Neural progenitor cell (in vitro differentiated cells): Measurements from ENCODE around the gene CYP2B6. TPM values are rescaled to one million over a fixed set of nuclear protein-coding genes. Genes with fewer than 3 reads are reported as not detected.

Experiments
- DNase-seq: peaks from one replicate; pipeline ENCODE4 v3.0.0-alpha.2; 2016; ENCODE audit warnings: low spot score
- H2AFZ ChIP-seq: fragments of 200-600 bp; sonication (generic); replicated peaks from 2 replicates; pipeline ENCODE4 v1.6.1; 2016; ENCODE audit warnings: antibody characterized with exemption
- H3F3A ChIP-seq: fragments of 200-600 bp; sonication (generic); 2 replicates; pipeline ENCODE4 v1.6.1; 2016; ENCODE audit warnings: antibody characterized with exemption, low read depth
- H3K27ac ChIP-seq: fragments of 200-600 bp; sonication (generic); 2 replicates; pipeline ENCODE4 v1.5.1; 2016; ENCODE audit warnings: mild to moderate bottlenecking
- H3K27me3 ChIP-seq: fragments of 200-600 bp; sonication (generic); 2 replicates; pipeline ENCODE4 v1.6.1; 2016; ENCODE audit warnings: mild to moderate bottlenecking, moderate library complexity
- H3K36me3 ChIP-seq: fragments of 200-600 bp; sonication (generic); 2 replicates; pipeline ENCODE4 v1.5.1; 2016
- H3K4me1 ChIP-seq: fragments of 200-600 bp; sonication (generic); 2 replicates; pipeline ENCODE4 v1.6.1; 2016; ENCODE audit warnings: mixed run types
- H3K4me2 ChIP-seq: fragments of 200-600 bp; sonication (generic); 2 replicates; pipeline ENCODE4 v1.6.1; 2016
- H3K4me3 ChIP-seq: fragments of 200-600 bp; sonication (generic); 2 replicates; pipeline ENCODE4 v1.5.1; 2016
- H3K79me2 ChIP-seq: fragments of 200-600 bp; sonication (generic); 2 replicates; pipeline ENCODE4 v1.6.1; 2016; ENCODE audit warnings: low read depth
- H3K9ac ChIP-seq: fragments of 200-600 bp; sonication (generic); 2 replicates; pipeline ENCODE4 v1.6.1; 2016
- H3K9me3 ChIP-seq: fragments of 200-600 bp; sonication (generic); 2 replicates; pipeline ENCODE4 v1.5.1; 2016; ENCODE audit warnings: low read depth
- H4K20me1 ChIP-seq: fragments of 200-600 bp; sonication (generic); 2 replicates; pipeline ENCODE4 v1.6.1; 2016; ENCODE audit warnings: low read depth
- H3K27ac Mint-ChIP-seq: 3 replicates; pipeline ENCODE4 v1.8.0; 2021; ENCODE audit warnings: mixed read lengths
- H3K27me3 Mint-ChIP-seq: 2 replicates; pipeline ENCODE4 v1.8.0; 2022; ENCODE audit warnings: low read depth, mild to moderate bottlenecking, inconsistent platforms, moderate library complexity, mixed read lengths; ENCODE audit not compliant: insufficient read depth
- H3K36me3 Mint-ChIP-seq: 3 replicates; pipeline ENCODE4 v1.8.0; 2021; ENCODE audit warnings: mixed read lengths
- H3K4me1 Mint-ChIP-seq: 3 replicates; pipeline ENCODE4 v1.8.0; 2021; ENCODE audit warnings: mixed read lengths
- H3K4me3 Mint-ChIP-seq: 3 replicates; pipeline ENCODE4 v1.8.0; 2021; ENCODE audit warnings: mild to moderate bottlenecking, moderate library complexity, mixed read lengths
- H3K9me3 Mint-ChIP-seq: 3 replicates; pipeline ENCODE4 v1.8.0; 2020; ENCODE audit warnings: mixed read lengths
- CTCF ChIP-seq: fragments of 200-600 bp; sonication (generic); IDR thresholded peaks from 2 replicates; pipeline ENCODE4 v1.5.1; 2017; ENCODE audit warnings: antibody characterized with exemption, mild to moderate bottlenecking
- EZH2 ChIP-seq: fragments of 200-600 bp; sonication (generic); IDR thresholded peaks from 2 replicates; pipeline ENCODE4 v1.6.1; 2017; ENCODE audit warnings: antibody characterized with exemption, mild to moderate bottlenecking, moderate library complexity
- EZH2phosphoT487 ChIP-seq: fragments of 200-600 bp; sonication (generic); IDR thresholded peaks from 2 replicates; pipeline ENCODE4 v1.6.1; 2017; ENCODE audit warnings: antibody characterized with exemption
- total RNA-seq: library from RNA; depleted of rRNA; stranded (reverse); fragments of >200 nt; gene quantifications from 2 replicates; pipeline ENCODE4 v1.2.3, GENCODE V29; 2015; ENCODE audit warnings: low replicate concordance

CYP2B6 gene
- total RNA-seq, 1 donor from 2014 or later = not detected

- no peaks in the 10 kb centered on the region for H4K20me1 ChIP-seq
- no peak overlapping the region for H3K27ac Mint-ChIP-seq
- H3K36me3 Mint-ChIP-seq = no peaks in the 10 kb centered on the region
- H3K27me3 ChIP-seq = no peaks in the 10 kb centered on the region
- no peaks in the 10 kb centered on the region for H3K4me1 ChIP-seq
- H3K27ac ChIP-seq = no peak overlapping the region
- H3K4me2 ChIP-seq = peak overlapping the region; percentile 38
- H3K4me1 Mint-ChIP-seq = no peaks in the 10 kb centered on the region
- H3K9me3 ChIP-seq = no peaks in the 10 kb centered on the region
- TF ChIP-seq EZH2 (no peak), EZH2phosphoT487 (no peak), CTCF (no peak)
- H3K79me2 ChIP-seq = no peaks in the 10 kb centered on the region
- H3F3A ChIP-seq = no peaks in the 10 kb centered on the region
- H3K9ac ChIP-seq = no peak overlapping the region
- H3K27me3 Mint-ChIP-seq = peaks cover 6% of the 10 kb centered on the region
- H3K4me3 ChIP-seq = no peak overlapping the region
- H3K36me3 ChIP-seq = no peaks in the 10 kb centered on the region
- peak; percentile 38 for DNase-seq
- H3K4me3 Mint-ChIP-seq = no peak overlapping the region
- H2AFZ ChIP-seq = peak overlapping the region; percentile 93
- H3K9me3 Mint-ChIP-seq = no peaks in the 10 kb centered on the region
These were observed 74.0 kb downstream of the CYP2B6 start for GRCh38 chr19:41064974-41065569.

Other genes starting within 250 kb of the CYP2B6 start
- 1.9 and 4.3 TPM in 2 replicates for gene ACTMAP, start 240.8 kb upstream of the CYP2B6 start, total RNA-seq
- 112 and 179 TPM in 2 replicates for gene SNRPA, start 240.1 kb upstream of the CYP2B6 start, total RNA-seq
- gene MIA, start 215.8 kb upstream of the CYP2B6 start, total RNA-seq = not detected in 2 replicates
- gene RAB4B, start 213.0 kb upstream of the CYP2B6 start, total RNA-seq = 12.9 and 27.0 TPM in 2 replicates
- 27.0 and 97.3 TPM in 2 replicates for gene EGLN2, start 192.1 kb upstream of the CYP2B6 start, total RNA-seq
- not detected in 2 replicates for gene CYP2A6, start 140.8 kb upstream of the CYP2B6 start, total RNA-seq
- not detected in 2 replicates for gene CYP2A7, start 109.1 kb upstream of the CYP2B6 start, total RNA-seq
- not detected in 2 replicates for gene CYP2A13, start 97.2 kb downstream of the CYP2B6 start, total RNA-seq
- gene CYP2F1, start 123.2 kb downstream of the CYP2B6 start, total RNA-seq = not detected in 2 replicates
- 2.0 and 8.3 TPM in 2 replicates for gene CYP2S1, start 201.9 kb downstream of the CYP2B6 start, total RNA-seq
- gene AXL, start 227.9 kb downstream of the CYP2B6 start, total RNA-seq = 24.7 and 45.6 TPM in 2 replicates